SHP77 treated with DMSO at 0.1 percent for 48 hours (cell line): ENCODE measurements around the gene SCN5A.

Experiments
- DNase-seq: peaks from one replicate; lab custom pipeline; 2025; lab: John Stamatoyannopoulos, UW

SCN5A gene

DNA sequence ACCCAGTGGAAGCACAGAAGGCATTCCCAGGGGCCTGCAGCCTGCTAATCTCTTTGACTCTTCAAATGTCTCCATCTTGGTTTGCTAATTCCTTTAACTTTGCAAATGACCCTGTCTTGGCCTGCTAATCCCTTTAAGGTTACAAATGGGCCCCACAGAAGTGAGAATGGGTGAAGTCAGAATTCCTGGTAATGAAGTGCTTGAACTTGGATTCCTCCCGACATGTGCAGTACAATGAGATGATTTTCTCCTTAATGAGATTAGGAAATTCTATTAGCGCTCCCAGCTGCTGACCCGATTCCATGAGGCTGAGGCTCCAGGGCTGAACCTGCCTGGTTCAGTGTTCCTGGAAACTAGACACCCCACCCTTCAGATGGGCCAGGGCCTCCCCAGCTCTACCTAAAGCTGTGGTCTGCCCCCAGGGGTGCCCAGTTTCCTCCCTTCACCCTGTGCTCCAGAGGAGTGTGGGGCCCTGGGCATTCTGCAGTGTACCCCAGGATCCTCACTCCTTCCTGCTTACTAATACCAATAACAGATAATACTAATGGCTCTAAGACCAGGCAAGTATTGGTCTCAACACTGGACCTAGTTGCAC is 47.4 kb downstream of the SCN5A start:
- no peak for DNase-seq

DNA sequence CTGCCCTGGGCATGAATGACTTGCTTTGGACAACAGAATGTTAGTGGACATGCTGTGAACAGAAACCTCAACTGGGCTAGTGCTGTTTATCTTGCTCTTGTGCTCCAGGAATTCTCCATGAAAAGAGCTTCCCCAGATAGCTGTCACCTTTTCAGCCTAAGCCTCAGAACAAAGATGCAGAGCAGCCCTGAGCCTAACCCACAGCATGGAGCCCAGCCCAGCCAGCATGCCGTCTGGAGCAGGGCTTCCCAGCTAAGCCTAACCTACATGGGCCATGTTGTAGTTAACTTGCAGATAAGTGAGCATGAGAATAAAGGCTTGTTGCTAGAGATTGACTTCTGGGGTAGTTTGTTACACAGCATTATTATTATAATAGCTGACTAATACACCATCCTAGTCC is 48.9 kb downstream of the SCN5A start:
- DNase-seq: no peak

DNA sequence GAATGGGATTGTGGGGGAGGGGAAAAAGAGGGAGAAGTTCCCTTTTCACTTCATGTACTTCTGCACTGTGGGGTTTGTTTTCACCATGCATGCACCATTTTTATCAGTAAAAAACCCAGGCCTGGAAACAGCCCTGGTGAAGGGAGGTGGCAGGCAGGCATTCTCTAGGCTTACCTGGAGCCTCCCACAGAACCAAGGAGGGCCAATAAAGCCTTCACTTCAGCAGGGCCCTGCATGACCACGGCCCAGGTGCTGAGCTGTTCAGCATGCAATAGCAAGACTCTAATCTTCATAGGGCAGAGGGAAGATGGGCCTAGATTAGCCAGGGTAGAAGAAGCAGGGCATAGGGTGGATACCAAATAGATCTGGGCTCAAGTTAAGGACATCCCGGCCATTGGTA is 49.6 kb downstream of the SCN5A start:
- no peak for DNase-seq

DNA sequence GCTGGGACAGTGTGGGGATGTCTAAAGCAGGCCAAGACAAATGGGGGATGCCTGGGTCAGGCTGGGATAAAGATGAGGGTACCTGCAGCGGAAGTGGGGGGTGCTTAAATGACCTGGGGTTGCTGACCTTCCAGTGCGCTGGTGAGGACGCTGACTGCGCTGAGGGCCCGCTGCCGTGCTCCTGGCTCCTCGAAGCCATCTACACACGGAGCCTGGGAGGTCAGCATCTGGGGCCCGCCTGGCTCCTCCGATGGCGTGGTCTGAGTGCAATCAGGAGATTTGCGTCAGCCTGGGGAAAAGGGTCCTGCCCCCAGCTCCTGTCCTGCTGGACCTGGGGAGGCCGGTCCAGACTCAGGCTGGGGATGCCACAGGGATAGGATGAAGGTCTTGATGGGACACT is 50.7 kb downstream of the SCN5A start:
- DNase-seq: no peak

DNA sequence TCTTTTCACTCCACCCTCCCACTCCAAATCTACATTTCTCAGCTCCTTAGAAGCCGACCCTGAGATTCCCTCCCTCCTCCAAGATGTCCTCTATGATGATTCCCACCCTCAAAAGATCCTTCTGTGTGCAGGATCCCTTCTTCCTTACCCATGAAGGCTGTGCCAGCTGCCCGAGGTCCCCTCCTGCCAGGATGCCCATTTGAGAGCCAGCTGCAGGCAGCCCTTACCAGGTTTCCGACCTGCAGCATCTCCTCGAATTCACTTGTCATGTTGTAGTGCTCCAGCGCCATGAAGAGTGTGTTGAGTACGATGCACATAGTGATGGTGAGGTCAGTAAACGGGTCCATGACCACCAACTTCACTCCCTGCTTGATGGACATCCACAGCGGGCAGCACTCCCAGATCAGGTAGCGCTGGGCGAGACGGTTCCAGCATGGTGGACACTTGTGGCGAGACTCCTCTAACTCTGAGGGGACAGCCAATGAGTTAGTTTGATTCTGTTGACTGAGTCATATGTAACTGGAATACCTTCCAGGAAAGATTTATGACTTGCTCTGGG is 51.9 kb downstream of the SCN5A start:
- DNase-seq: no peak

DNA sequence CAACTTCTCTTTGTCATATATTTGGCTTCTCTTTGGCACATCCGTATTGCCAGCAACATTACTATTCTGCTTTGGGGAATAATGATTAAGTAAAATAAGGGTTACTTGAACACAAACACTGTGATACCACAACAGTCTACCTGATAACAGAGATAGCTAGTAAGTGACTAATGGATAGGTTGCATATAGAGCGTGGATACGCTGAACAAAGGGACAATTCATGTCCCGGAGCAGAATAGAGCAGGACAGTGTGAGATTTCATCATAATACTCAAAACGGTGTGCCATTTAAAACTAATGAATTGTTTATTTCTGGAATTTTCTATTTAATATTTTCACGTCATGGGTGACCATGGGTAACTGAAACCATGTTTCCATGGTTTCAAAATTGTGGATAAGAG is 54.1 kb downstream of the SCN5A start:
- no peak for DNase-seq

DNA sequence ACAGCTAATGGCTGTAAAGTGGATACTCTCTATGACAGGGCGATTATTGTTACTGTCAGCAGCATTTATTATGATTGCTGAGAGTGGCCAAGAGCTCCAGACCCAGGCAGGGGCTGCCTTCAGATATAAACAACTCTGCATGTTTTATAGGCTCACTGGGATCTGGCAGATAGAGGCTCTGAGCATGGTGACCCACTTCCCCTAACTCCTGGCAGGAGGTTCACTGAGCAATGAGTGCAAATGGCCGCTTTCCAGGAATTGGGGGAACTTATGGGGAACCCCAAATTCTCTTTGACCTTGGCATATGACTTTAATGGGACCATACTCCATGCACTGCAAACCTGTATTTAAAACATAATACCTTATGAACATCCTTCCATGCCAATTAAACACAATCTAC is 59.0 kb downstream of the SCN5A start:
- DNase-seq: no peak

DNA sequence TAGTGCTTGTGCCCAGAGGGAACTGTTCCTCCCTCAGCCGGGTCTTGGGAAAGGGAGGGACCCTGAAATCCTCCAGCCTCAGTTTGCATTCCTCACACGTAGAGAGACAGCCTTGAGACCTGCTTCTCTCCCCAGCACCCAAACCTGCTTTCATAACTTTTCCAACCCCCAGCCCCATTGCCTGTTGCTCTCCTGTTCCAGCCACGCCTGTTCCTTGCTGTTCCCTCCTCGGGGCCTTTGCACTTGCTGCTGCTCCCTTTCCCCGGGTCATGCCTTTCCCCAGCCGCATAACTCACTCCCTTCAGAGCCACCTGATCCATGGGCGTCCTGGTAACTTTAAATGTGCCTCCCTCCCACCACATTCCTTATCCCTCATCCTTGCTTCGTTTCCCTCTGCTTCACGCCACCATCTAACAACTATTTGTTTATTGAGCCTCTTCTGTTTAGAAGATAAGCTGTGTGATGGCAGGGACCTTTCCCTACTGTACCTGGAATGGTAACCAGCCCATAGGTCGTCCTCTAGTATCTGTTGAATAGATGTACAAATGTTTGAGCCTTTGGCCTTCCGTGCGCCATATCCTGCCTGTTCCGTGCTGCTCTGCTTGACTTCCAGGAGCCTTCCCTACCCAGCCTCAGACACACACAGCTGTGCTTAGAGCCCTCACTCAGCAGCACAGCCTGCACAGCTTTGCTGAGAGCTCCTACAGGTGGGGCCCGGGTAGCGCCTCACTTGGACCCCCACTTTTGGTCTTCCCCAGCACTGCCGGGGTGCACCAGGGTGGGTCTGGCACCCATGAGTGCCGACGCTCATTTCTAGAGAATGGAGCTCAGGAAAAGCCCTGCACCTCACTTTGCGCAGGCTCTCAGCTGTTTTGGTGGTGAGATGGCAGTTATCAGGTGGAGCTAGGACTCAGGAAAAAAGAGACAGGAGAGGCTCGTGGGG is 60.2 kb downstream of the SCN5A start:
- no peak for DNase-seq

DNA sequence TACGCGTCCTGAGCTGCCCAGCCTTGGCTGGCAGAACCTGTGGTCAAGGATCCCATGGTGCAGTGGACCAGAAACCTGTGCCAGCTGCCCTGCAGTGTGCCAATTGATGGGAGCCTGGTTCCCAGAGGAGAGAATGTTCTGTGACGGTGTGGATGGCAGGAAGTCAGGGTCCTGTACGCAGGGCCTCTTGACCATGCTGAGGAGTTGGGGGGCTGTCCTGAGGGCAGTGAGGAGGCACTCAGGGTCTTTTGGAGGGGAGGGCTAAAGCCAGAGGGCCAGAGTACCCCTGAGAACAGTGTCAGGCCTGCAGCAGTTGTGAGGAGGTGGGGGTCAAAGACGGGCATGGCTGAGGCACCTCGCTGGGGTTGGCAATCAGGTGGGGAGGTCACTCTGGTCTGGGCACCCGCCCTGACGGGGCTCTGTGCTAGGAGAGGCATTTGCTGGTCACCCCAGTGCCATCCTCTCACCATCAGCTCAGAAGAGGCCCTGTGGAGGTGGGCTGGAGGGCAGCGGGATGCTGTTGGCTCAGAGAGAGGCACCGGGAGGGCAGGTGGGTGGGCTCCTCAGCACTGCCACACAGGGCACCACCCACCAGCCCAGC is 61.0 kb downstream of the SCN5A start:
- DNase-seq: no peak

DNA sequence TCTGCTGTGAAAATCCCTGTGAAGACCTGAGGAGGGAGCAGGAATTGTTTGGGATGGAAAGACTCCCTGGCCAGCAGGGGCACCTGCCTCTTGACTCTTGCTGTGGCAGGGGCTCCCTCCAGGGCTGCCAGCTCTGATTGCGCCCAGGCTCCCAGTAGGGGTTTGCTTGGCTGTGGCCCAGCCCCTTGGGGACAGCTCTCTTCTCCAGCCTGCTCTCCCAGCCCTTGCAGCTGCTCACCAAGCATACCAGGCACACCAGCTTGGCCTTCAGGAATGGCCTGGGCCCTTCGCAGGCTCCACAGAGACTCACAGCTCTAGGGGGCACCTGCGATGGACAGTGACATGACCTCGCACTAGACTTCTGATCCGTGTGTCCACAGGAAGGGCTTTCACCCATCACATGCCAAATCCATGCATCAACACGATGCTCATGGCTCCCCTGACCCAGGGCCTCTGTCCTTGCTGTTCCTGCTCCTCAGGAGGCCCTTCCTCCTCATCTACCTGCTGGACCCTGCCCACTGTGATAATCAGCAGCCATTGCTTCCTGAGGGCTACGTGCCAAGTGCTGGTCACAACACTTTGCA is 61.8 kb downstream of the SCN5A start:
- no peak for DNase-seq

DNA sequence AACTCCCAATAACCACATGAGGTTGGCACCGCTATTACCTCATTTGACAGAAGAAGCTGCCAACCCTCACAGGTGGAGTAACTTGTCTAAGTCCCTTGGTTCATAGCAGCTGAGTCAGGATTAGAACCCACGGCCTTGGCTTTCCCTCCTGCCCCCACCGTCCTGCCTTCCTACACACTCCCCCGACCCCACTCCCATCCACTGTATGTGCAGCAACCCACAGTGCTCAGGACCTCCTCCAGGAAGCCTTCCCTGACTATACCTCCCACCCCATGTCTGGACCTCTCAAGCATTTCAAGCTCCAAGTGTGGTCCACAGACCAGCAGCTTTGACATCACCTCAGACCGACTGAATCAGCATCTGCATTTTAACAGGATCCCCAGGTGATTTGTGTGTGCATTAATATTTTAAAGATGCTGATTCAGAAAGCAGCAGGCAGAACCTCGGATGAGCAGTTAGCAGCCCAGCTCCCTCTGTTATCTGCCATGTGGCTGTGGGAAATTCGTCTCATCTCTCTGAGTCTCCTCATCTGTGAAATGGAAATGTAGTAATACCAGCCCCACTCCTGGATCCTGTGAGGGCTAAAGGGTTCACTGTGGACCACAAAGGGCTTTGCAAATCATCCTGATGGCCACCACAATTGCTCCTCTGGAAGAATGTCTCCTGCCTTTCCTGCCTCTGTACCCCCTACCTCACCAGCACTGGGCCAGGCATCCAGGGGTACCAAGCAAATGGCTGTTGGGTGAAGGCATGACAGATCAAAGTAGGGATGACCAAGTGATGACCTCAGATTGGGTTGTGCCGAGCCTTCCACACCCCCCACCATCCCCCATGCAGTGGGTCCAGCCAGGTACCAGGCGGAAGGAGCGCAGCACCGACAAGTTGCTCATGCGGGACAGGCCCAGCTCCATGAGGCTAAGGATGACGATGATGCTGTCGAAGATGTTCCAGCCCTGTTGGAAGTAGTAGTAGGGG is 62.7 kb downstream of the SCN5A start:
- DNase-seq: no peak

DNA sequence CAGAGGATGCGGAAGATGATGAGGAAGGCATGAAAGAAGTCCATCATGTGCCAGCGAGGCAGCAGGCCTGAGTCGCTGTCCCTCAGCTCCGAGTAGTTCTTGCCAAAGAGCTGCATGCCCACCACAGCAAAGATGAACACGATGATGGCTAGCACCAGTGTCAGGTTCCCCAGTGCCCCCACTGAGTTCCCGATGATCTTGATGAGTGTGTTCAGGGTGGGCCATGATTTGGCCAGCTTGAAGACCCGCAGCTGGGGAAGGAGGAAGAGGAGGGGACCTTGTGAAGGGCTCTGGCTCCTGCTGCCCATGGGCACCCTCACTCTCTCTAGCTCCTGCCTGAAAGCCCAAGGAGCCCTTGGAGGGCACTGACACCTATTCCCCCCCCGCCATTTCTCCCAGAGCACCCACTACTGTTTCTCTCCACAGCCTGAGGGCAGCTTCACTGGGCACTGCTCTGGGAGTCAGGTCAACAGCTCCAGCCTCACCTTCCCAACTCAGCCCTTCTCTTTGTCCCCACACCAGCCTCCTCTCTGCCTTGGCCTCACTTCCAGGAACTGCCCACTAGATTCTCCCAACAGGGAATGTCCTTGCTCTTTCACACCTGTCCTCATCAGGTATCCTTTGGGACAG is 63.6 kb downstream of the SCN5A start:
- DNase-seq: no peak

DNA sequence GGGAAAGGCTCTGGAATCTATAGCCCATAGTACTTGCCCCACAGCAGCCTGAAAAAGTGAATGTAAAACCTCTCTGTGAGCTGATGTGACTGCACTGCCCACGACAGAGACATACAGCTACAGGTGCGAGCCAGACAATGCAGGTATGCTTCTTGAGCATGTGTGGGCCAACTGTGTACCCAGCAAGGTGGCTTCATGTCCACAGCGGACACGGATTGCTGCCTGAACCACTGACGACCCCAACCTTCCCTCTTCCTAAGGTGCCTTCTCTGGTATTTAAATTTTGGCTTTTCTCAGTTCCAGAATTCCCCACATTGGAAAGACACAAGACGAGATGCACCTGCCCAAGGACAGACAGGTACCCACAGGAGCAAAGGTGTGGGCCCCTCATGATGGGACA is 65.8 kb downstream of the SCN5A start:
- no peak for DNase-seq

DNA sequence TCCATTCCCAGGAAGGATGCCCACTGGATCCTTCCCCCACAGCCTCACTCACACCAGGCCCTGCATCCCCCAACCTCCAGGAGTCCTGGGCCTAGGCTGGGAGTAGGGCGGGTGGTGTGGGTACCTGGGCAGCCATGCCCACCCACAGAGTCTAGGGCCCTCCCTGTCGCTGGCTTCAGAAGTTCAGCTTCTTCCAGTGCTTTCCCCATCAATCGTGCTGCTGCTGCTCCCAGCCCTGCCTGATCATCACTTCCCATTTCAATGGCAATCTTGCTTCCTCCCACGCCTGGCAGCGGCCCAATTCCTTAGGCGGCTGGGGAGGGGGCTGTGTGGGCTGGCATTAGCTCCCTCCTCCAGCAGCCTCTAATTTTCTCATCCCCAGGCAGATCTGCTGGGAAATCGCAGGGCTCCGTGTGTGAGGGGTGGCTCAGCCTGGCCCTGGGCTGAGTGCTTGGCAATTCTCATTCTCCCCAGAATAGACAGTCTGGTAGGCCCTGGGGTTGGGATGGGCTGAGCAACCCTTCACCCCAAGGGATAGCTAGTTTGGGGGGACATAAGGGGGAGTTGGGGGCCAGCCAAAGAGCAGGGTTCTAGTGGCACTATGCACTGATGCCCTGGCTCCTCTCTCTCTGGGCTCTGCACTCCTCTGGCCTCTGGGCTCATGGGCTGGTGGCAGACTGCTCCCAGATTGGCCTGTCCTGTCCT is 66.4 kb downstream of the SCN5A start:
- DNase-seq: no peak

DNA sequence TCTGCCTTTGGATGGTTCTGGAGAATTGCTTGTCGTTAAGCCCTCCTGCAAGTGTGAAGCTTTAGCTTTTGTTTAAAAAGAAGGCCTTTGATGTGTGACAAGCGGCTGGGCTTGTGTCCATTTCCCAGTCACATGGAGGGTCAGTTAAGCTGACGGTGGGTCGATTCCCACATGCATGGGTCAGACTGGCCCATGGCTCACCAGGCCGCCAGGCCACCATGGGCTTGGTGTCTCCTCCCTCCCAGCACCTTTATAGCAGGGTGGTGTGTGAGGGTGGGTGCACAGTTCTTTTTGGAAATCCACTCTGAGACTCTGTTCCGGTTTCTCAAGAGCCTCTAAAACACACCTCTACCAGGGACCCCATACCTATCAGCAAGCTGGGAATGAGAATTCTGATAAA is 67.2 kb downstream of the SCN5A start:
- no peak for DNase-seq

DNA sequence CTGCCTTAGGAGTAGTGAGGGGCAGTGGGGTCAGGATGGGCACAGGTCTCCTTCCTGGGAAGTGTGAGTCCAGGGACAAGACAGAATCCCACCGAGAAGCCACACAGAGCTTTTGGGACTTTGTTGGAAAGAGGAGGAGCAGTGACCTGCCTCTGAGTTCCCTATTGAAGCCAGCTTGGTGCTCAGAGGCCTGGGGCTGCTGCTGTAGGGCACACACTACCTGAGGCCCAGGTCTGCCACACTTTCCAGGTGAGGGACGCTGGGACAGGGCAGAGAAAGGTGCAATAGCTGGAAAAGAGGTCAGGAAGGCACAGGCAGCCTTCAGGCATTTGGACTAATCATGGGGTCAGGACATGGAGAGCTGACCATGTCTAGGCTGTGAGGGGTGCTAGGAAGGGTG is 67.7 kb downstream of the SCN5A start:
- no peak for DNase-seq

DNA sequence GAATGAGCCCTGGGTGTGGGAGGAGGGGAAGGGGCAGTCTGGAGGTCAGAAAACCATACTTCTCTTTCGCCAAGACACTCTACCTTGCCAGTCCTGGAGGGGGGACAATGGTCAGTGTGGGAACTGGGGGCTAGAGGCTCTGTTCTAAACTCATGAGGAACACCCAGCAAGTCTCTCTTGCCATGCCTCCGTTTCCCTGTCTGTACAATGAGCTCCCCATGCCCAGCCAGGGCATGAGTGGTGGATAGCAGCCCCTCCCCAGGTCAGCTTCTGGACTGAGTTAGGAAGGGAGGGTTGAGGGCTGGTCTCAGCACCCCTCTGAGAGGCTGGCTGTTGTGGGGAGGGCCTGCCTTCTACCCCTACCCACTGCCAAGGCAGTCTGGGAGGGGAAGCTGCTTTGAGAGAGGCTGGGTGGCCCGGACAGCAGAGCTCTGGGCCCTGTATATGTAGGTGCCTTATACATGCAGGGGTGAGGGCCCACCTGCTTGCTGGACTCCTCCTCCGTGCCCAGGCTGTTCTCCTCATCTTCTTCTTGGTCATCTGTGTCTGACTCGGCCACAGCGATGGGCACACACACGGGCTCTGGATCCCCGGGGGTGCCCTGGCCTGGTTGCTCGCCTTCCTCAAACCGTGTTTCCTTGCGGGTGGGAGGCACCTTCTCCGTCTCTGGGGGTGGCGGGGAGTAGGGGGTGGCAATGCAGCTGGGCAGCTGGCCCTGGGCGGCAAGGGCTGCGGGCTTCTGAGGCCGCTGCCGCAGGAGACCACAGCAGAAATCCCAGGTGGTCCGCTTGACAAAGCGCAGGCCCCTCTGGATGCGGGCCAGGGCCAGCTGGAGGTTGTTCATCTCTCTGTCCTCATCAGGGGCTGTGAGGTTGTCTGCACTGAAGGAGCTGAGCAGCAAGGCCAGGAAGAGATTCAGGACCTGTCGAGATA is 68.8 kb downstream of the SCN5A start:
- DNase-seq: no peak

DNA sequence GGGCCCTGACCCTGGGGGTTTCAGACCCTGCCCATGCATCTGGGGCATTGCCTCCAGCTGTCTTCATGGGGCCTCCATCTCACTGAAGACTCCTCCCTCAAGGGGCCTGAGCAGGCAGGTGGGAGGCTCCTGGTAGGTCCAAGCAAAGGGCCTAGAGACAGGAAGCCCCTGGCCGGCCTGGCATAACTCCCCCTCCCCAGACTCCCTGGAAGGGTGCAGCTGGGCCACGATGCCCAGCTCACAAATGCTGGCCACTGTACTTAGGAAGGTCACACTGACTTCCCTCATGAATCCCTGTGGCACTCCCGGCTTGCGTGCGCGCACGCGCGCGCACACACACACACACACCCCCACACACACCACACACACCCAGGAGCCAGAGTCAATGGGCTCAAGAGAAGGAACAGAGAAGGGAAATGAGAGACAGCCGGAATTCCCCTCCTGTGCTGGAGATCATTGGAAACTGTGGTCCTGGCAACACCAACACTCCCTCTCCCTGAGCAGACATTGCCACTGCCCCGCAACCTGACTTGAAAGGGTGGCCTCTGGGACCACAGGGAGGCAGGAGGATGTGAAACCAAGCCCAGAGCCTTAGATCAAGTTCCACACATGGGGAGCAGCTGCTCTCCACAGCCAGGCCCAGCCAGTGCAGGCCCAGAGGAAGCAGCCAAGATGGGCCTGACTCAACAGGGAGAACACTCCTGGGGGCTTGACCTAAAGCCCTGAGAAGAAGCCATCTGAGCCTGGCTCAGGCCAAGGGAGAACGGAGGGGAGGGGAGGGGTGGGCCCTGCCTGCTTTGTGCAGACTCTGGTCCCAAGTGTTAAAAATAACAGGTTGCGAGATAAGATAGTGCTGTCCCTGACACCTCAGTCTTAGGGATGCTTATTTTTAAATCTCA is 69.7 kb downstream of the SCN5A start:
- no peak for DNase-seq
